Central memory CD4-positive, alpha-beta T cell (primary cell): Measurements from ENCODE around the gene CDC42EP2.

Experiments
- DNase-seq: peaks from one replicate; pipeline ENCODE4 v3.0.0; 2022

The CDC42EP2 gene

DNA sequence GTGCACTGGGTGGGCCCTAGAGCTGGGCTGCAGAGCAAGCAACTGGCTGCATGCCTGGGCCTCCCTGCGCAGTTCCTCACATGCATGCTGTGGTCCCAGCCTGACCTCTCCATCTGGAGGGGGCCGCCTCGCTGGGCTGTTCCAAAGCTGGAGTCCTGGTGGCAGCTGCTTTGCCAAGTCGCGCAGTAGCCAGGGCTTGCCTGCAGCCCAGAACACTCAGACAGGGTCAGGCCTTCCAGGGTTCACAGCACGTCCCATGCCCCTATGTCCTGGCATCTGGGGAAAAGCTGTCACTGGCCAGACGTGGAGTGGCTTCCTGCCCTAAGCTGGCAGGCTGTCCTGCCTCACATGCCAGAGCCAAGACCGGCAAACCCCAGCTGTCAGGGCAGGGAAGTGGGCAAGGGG is 16.5 kb upstream of the CDC42EP2 start:
- no peak for DNase-seq

DNA sequence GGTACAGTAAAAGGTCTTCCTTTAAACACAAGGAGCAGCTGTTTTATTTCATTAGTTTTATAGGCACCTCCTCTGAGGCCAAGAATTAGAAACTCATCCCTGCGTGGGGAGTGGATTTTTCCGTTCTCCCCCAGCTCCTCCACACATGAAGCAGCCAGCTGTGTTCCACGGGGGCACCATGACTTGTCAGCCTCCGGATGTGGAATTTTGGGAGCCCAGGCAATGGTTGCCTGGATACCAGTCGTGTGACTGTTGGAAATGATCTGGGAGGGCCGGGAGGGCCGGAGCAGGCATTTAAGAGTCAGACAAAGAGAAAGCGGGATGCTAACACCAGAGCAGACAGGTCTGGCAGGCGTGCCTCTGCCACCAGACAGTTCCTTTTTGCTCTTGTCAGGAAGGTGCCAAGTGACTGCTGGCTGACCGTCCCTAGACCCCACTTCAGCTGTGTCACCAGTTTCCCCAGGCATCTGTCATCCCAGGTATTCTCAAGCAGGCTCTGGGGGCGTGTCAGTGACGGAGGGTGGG is 15.9 kb upstream of the CDC42EP2 start:
- DNase-seq = no peak

DNA sequence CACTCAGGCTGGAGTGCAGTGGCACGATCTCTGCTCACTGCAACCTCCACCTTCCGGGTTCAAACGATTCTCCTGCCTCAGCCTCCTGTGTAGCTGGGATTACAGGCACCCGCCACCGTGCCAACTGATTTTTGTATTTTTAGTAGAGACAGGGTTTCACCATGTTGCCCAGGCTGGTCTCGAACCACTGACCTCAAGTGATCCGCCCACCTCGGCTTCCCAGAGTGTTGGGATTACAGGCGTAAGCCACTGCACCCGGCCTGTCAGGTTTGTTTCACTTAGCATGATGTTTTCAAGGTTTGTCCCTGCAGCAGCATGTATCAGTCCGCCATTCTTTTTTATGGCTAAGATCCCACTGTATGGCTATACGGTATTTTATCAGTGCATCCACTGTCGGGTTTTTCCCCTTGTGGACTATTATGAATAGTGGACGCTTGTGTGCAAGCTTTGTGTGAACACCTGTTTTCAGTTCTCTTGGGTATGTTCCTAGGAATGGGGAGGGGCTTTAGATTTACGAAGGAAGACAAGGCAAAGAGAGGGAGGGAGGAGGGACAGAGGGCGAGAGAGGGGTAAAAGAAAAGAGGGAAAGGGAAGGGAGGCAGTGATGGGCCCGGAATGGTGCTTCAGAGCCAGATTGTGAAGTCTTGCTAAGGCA is 13.9 kb upstream of the CDC42EP2 start:
- DNase-seq = no peak

DNA sequence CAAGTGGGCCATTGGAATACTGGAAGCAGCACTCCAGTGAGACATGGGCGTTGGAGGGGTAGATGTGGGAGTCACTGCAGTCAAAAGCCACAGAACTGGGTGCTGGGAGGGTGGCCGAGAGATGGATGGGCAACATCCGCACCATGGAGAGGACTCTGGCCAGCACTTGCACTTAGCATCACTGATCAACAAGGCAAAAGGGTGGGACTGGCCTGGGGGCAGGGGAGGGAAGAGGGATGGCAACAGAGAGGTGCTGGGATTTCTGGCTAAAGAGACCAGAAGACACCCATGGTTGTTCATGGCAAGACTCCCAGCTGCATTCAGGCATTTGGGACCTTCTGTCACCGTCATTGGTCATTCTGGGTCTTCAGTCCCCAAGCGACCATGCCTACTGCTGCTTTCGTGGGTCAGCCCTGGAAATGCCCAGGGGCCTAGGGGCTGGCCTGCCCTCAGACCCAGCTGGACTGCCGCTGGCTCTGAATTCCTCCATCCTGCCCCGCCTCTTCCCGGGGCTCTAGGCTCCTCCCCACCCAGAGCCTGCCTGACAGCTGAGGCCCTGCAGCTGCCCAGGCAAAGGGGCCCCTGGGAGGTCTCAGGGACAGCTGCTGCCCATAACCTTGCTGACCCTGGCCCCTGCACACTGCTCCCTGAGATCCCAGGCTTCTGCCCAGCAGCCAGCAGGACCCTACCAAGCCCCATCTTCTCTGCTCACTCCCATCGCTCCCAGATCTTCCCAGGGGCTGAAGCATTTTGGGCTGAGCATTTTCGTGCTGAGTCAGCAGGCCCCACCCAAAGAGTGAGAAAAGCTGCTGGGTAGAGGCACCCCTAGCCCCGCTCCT is 13.0 kb upstream of the CDC42EP2 start:
- no peak for DNase-seq

DNA sequence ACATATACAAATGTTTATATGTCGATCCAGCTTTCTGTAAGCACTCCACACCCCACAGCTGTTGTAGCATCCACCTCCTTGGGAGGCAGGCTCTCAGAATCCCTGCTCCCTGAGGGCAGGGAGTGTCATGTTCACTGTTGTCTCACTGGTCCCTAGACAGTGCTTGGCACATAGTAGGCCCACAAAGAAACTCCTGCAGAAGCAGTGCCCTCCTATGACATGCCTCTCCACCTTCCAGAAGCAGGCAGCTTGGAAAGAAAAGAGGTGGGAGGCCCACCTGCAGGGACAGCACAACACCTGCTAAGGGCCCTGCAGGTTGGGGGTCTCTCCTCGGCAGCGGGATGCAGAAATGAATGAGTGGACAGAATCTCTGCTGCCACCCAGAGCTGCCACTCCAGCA is 11.1 kb upstream of the CDC42EP2 start:
- no peak for DNase-seq

DNA sequence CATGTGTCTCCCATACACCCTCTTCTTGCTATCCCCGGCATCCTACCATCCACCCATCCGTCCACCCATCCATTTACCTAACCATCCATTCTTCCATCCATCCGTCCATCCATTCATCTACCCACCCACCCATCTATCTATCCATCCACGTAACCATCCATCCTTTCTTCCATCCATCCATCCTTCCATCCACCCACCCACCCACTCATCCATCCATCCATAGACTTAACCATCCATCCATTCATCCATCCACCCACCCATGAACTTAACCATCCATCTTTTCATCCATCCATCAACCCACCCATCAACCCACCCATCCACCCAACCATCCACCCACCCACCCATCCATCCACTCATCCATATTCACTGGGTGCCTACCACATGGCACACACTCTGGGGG is 10.6 kb upstream of the CDC42EP2 start:
- DNase-seq = no peak

DNA sequence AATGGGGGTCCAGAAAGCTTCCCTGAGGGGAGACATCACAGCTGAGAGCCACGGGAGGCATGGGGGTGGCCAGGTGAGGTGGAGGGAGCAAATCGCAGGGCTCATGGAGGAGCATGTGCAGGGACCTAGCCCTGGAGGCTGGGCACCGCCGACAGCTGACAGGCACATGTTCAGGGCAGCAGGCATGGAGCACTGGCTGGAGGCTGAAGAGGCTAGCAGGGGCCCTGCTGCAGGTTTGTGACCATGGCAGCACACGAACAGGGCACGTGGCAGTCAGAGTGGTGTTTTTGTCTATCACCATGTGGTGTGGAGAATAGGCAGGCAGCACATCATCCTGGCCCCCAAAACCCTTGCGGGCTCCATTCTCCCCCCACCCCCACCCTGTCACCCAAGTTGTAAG is 10.1 kb upstream of the CDC42EP2 start:
- no peak for DNase-seq

DNA sequence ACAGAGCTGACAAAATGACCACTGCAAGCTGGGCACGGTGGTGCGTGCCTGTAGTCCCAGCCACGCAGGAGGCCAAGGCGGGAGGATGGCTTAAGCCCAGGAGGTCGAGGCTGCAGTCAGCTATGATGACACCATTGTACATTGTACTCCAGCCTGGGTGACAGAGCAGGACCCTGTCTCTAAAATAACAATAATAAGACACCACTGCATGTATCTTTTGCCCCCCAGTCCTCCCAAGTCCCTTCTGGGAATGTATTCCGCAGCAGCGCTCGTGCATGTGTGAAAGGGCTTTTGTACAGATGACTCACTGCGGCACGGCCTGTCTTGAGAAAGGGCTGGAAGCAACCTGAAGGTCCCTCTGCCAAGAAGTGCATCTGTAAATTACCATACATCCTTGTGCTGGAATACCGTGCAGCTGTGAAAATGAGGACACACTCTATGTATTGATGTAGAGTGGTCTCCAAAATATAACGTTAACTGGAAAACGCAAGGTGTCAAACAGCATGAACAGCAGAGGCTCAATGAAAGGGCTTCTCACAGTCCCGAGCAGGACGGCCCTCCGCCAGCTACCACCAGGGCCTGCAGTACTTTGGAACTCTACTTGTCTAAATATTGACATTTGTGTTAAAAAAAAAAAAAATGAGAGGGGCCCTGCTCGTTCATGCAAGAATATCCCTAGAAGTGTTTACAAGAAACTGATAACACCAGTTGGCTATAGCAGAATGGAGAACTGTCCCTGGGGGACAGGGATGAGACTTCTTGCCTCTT is 9.0 kb upstream of the CDC42EP2 start:
- no peak for DNase-seq

DNA sequence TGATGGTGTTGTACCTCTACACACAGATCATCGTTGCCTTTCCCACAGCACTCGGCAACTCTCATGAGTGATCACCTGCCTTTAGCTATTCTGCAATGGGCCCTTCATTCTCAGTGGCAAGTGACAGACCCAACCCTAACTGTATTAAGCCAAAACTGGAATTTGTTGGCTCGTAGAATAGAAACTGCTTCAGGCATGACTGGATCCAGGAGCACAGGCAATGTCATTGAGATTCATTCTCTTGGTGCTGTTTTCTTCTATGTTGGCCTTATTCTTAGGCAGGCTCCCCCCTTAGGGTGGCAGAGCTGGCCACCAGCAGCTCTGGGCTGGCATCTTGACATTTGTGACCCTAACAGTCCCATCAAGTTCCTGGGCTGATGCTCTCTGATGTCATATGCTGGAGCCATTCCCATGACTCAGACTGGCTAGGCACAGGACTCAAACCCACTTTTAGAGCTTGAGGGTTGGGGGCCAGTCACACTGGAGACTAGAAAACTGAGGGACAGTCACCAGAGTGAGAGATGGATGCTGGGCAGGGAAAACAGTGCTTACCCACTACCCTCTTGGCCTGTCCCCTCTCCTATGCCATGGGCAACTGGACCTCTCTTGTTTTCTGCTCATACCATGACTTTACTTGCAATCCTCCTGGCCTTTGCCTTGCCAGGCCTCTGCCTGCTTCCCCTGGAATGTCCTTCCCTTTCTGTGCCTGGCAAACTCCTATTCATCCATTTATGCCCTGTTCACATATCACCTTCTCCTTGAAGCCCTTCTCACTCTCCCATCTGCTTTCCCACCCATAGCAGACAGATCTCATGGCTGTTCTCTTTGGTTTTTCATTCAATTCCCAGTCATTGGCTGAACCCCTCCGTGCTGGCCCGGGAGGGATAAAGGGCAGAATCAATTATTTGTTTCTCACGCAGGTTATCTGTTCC is 7.1 kb upstream of the CDC42EP2 start:
- no peak for DNase-seq

DNA sequence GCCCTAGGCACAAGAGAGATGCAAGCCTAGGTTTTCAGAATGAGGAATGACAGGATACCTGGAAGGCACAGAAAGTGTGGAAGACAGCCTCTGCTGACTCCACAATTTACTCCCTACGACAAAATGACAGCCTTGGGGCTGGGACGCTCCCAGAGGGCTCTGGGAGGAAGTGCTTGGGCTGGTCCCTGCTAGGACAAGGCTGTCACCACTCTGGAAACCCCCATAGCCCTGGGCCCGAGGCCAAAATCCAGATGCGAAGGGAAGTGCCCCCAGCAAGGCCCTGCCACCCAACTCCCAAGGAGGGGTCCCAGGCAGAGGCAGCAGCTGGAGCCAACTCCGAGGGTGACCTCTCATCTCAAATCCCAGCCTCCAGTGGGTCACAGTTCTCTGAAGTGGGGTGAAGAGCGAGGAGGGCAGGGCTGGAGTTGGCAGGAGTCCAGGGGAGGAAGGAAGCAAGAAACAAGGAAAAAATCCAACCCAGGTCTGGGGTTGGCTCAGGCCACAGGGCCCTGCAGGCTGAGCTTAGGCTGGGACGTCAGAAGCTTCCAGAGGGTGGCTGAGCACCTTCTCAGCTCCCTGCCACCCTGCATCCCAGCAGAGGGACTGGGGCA is 6.3 kb upstream of the CDC42EP2 start:
- DNase-seq = no peak

DNA sequence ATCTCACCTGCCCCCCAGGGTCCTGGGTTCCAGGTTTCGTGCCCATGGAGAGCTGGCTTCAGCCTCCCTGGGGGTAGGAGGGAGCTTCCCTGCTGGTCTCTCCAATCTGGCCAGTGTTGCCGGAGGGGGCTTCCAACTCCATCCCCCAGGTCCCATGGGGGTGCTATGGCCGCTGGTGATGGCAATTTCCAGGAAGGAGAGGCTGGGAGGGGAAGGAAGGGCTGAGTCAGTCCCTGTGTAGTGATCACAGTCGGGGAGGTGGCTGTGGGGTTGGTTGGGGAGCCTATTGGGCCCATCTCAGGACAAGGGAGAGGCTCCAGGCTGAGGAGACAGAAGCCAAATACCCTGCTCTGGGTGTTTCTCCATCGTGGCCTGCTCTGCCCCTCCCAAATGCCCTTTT is 5.7 kb upstream of the CDC42EP2 start:
- no peak for DNase-seq

DNA sequence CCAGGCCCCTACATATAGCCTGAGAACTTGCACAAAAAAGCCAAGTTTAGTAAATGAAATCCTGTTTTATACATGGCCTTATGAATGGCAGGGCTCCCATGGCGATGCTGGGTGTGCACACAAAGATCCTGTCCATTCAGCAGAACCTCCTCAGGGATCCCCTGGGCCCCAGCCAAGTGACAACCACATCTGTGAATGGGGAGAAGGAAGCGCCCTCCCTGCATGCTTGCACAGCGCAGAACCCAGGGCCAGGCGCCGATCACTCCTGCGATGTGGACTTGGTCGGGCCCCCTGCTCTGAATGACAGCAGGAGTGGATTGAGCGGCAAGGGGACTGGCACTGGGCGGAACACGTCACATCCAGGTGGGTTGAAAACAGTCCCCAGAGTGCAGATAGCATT is 4.5 kb upstream of the CDC42EP2 start:
- DNase-seq = no peak

DNA sequence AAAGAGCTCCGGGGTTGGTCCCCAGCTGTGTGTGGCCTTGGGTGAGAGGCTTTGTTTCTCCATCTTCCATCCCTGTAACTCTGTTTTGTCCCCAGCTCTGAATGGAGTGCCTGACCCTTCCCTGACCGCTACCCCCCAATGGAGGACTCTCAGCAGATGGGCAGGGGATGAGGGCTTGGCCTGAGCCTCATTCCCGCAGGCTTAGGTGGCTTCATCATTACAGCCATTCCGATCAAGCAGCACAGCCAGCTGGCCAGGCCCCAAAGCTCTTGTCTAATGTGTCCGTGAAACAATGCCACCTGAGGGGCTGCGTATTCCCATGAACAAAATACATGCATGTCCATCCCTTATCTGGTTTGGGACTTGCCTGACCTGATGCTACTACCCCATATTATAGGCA is 3.9 kb upstream of the CDC42EP2 start:
- DNase-seq = no peak

DNA sequence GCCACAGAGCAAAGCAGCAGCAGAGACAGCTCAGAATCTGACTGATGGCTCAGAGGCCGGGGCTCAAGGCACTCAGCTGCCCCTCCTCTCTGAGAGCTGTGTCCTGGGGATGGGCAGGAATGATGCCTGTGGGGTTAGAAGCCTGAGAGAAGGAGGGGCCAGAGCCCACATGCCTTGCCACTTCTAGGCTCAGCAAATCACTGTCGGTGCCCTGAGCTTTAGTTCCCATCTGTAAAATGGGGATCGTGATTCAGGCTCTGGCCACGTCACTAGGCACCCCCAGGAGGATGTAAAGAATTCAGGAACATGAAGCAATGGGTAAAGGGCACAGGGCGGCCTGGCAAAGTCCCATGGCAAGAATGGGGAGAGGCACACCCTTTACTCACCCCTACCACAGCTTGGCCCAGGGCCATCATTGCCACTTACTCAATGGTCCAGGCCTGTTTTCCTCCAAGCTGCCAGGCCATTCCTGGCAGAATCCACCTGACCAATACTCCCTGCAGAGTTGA is 3.4 kb upstream of the CDC42EP2 start:
- DNase-seq = no peak

DNA sequence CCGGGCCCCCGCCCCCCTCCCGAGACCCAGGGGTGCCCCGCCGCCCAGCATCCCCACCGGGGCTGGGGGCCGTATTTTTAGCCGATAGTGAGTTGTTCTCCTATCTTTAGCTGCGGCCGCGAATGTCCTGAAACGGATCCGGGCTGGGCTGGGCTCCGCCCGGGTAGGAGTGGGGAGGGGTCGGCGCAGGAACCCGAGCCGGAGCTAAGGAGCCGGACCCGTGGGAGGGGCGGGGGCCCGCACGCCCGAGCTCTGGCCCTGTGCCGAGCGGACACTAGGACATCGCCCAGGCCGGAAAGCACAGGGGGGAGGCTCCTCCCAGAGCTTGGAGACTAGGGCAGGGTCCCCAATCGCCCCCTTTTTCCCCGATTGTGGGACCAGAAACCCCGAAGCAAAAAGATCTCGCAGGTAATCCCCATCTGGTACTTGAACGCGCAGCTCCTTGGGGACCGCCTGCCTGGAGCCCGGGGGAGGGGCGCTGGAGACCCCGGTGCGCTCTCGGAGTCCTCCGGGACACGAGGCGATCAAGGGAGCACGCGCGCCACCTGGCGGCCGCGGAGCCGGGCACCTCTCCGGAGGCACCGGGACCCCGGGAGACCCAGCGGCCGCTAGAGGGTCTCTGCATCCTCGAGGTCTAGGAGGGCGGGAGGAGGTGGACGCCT is 669 bp downstream of the CDC42EP2 start:
- DNase-seq = peak; percentile 66

DNA sequence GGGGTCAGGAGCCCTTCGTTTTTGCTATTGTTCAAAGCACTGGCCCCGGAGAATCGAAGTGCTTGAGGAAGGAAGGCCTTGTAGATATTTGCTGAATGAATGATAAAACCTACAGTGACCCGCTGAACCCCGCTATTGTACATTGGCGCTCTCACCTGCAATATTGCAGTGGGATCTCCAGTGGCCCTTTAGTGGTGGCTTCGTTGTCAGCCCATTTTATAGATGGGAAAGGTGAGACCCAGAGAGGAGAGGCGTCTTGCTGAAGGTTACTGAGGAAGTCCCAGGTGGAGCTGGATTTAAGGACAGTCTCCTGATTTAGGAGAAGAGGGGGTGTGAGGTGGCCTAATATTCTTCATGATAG is 1.2 kb downstream of the CDC42EP2 start:
- DNase-seq = no peak

DNA sequence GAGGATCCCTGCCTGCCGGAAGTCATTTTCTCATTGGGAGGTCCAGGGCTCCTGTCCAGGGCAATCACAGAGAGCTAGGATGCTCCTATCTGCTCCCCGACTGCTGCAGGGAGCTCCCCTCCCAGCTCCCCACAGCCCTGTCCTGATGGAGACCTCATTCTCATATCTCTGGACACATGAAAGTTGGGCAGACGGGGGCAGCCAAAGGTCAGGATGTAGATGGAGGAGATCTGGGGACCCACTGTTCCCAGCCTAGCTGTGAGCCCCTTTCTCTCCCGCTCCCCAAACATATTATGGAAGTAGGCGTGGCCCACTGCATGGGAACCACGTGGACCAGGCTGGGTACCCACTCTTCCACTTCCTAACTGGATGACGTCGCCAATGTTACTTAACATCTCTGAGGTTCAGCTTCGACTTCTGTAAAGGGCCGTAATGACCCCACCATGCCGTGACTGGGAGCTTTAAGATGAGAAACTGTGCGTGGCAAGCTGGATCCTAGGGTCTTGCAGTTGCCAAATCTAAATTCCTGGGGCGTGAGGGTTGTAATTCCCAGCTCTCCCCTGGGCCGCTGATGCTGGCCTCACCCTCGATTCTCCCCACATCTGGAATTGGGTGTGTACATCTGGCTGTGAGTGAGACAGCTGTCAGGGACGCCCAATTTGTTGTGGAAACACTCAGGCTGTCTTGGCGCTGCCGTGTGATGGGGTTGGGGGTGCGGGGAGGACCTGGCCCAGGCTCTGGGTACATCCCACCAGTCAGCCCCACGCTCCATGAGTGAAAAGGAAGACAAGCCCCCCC is 1.8 kb downstream of the CDC42EP2 start:
- no peak for DNase-seq

DNA sequence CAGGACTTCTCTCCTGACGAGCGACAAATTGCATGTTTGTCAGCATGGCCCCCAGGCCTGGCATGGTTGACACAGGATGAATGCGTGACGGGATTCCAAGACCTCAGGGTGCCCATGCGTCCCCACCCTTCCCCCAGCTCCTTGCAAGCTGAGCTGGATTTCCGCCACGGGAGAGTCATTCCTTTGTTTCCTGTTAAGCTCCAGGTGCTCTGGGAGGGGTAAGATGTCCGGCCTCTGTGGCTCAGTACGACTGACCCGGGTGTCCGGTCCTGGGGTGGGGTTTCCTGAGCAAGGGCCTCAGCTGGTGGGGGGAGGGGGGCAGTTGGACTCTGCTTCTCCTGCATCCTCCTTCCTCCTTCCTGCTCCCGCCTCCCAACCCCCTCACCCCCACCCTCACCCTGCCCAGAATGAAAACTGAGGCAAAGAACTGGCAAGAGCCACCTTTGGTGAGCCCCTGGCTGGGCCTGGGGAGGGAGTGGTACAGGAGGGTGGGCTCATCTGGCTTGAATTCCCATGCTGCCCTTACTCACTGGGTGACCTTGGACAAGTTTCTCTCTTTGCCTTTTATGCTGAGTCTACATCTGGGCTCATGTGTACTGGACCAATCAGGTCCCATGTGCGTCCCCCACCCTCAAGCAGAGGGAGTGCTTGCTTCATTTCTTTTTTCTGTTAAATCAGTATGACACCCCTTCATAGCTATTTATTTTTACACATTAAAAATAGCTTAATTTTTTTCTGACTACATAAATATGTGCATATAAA is 2.5 kb downstream of the CDC42EP2 start:
- DNase-seq = no peak

DNA sequence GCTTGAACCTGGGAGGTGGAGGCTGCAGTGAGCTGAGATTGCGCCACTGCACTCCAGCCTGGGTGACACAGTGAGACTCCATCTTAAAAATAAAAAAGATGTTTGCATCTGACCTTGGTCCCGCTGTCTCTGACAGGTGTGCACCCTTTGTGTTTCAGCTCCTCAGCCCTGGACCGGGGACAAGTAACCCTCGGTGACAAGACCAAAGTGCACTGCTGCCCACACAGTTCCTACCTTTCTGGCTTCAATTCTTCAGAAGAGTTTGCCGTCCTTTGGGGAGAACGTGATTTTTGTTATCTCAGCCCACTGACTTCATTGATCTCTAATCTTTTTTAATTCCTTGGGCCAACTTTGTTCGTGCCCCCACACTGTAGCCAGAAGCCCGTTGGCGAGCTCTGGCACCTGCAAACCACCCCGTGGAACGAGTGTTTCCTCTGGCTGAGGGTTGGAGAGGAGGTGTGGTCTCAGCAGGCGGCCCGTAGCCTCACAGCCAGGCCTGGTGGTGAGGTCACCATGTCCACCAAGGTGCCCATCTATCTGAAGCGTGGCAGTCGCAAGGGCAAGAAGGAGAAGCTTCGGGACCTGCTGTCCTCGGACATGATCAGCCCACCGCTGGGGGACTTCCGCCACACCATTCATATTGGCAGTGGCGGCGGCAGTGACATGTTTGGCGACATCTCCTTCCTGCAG is 5.9 kb downstream of the CDC42EP2 start:
- DNase-seq = no peak
